ENCODE results near the gene CTLA4.

- TF ChIP-seq CTCF (conservative IDR thresholded peaks at IDR 0.05; ENCODE audit: low read depth, low read length) (no peak), EZH2 (IDR thresholded peaks at IDR 0.05; ENCODE audit: low read length, unreplicated experiment) (no peak)
Measured at GRCh38 chr2:203824603-203825002, 43.0 kb upstream of the CTLA4 start.
